Muscle layer of colon (tissue), 2 donors: ENCODE data around the gene TRIM33.

ENCODE experiments used
- H3K27ac ChIP-seq: one replicate; pipeline ENCODE4 v1.7.0; 2013; ENCODE audit warnings: low read depth, mild to moderate bottlenecking, low read length, moderate library complexity
- H3K27me3 ChIP-seq, 2 donors: one replicate each; pipeline ENCODE4 v1.7.0; 2013; ENCODE audit warnings: low read length in 2 of 2, mild to moderate bottlenecking in 2 of 2; ENCODE audit not compliant: insufficient read depth in 2 of 2, control insufficient read depth in 1 of 2
- H3K36me3 ChIP-seq: one replicate; pipeline ENCODE4 v1.7.0; 2013; ENCODE audit warnings: mild to moderate bottlenecking, low read length; ENCODE audit not compliant: insufficient read depth
- H3K4me1 ChIP-seq: one replicate; pipeline ENCODE4 v1.7.0; 2013; ENCODE audit warnings: mild to moderate bottlenecking, low read length; ENCODE audit not compliant: insufficient read depth
- H3K4me3 ChIP-seq, 2 donors: one replicate each; pipeline ENCODE4 v1.7.0; 2013; ENCODE audit warnings: low read length in 2 of 2, low read depth in 1 of 2, mild to moderate bottlenecking in 1 of 2, moderate library complexity in 1 of 2
- H3K9ac ChIP-seq: one replicate; pipeline ENCODE4 v1.7.0; 2013; ENCODE audit warnings: low read length
- H3K9me3 ChIP-seq: one replicate; pipeline ENCODE4 v1.7.0; 2013; ENCODE audit warnings: mild to moderate bottlenecking, low read length
- donor health status: abdominal sarcoma.
- donor health status: Adenocarcinoma of cecum.

Gene TRIM33

DNA sequence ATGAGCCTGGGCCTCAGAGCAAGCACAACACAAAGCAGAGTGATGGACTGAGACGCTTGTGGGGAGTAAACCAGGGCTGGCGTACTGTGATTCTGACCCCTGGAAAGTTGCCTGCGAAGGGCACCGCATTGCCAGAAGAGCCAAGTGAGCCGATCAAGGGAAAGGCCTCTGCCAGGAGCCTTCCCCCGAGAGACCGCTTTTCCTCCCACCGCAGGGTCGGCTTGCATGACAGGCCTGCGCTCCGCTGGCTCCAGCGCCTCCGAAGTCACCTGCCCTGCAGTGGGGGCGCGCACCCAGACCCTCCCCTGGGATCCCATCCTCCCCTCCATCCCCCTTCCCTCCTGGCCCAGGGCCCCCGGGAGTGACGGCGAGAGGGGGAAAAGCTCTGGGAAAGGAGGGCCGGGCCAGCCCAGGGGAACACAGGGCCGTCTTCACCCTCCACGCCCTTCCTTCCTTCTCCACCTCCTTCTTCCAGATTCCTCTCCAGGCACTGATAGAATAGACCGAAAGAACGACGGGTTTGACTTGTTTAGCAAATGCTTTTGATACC lies 165.0 kb downstream of the TRIM33 start:
- H3K9me3 ChIP-seq: no peaks in the 10 kb centered on the region
- peaks cover 4% of the 10 kb centered on the region for H3K4me1 ChIP-seq
- H3K27ac ChIP-seq: peak overlapping the region; percentile 12
- H3K9ac ChIP-seq: peak overlapping the region; percentile 39
- no peaks in the 10 kb centered on the region for H3K27me3 ChIP-seq
- H3K36me3 ChIP-seq: no peaks in the 10 kb centered on the region
- H3K4me3 ChIP-seq: peak overlapping the region; percentile 30 to 65

DNA sequence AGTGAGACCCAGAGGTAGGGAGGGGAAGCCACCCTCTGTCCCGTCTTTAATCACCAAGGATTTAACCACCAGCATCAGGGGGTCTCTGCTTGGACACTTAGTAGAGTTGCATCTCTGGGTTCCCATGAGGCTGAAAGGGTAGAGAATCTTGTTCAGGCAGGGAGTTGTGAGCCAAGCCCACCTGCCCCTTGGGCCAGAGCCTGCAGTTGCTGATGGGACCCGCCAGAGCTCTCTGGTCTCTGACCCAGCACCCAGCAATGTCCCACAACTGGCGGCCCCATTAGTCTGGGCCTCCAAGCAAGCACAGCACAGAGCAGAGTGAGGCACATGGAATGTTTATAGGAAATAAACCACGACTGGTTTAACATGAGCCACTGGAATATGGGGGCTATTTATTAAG lies 166.3 kb downstream of the TRIM33 start:
- H3K36me3 ChIP-seq: no peaks in the 10 kb centered on the region
- H3K9ac ChIP-seq: no peak overlapping the region
- peaks cover 4% of the 10 kb centered on the region for H3K4me1 ChIP-seq
- no peaks in the 10 kb centered on the region for H3K27me3 ChIP-seq
- H3K4me3 ChIP-seq: no peak overlapping the region
- H3K27ac ChIP-seq: no peak overlapping the region
- no peaks in the 10 kb centered on the region for H3K9me3 ChIP-seq
